Activated T-cell treated with anti-CD3 and anti-CD28 coated beads, Interleukin-2, amount 50 U/mL, for 48 hours (primary cell): Measurements from ENCODE around the gene TCP11L2.

Experiments used
- DNase-seq, 2 experiments: peaks; one replicate each; pipeline ENCODE4 v3.0.0-alpha.2; 2020

The TCP11L2 gene

DNA sequence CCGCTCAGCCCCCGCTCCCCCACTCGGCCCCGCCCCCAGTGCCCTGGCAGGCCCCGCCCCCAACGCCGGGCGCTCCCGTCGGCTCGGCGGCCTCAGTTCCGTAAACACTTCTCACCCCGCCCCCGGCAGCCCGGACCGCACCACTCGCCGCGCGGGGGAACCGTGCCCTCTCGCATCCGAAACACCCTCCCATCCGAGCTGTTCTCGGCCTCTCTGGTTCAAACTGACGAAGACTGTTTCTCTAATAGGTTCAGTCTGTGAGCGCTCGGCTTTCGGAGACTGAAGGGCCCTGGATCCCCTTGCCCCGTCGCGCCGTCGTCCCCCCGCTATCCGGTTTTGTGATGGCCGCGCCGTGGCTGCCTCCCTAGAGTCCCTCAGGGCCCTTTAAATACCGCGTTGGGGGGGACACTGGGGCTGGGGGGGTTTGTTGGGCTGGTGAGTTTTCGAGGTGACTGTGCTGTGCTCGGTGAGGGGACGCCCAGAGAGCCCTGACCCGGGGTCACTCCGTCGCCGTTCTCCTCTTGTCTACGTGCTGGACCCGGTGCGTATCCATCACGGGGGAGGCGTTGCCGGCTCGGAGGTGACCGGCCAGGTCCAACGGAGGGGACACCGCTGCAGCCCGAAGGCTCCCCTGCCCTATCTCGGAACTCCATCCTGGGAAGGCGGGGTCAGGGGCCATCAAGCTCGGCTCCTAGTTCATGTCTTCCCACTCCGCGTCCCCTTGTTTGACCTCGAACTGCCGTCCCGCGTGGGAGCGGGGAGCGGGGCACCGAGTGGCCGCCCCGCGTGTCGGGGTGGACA lies at the start of gene TCP11L2:
Gene TCP11L2, plus strand, starts transcription at position 333 of the 801 bp plus-strand sequence. CDS start 8,343 bp downstream, outside the sequence.
- peak; percentile 91 to 92 for DNase-seq

DNA sequence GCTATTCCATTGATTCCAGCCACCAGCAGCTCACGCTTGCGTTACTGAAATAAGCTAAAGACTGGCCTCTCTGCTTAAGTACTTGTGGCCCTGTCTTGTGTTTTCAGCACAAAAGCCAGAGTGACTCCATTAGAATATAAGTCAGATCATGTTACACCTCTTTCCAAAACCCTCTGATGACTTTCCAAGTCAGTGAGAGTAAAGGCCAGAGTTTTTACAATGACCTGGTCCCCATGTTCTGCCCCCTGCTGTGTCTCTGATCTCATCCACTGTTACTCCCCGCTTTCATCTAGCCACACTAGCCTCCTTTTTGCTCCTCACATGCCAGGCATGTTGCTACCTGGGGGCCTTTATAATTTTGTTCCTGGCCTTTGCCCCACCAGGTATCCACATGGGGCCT lies 47.8 kb upstream of the TCP11L2 start:
- no peak for DNase-seq

DNA sequence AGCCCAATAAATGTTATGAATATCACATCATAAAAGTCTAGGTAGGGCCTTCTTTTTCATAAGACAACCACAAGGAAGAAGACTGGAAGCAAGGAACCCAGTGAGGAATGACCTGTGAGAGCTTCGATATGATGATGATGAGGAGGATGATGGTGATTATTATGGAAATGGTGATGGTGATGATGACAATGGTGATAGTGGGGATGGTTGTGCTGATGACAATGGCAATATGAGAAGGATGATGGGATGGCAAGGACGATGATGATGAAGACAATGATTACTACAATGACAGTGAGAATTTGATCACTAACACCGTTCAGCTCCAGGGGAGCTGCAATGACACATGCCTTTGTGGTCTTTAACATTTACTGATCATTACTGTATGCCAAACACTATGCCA lies 47.0 kb upstream of the TCP11L2 start:
- no peak for DNase-seq

DNA sequence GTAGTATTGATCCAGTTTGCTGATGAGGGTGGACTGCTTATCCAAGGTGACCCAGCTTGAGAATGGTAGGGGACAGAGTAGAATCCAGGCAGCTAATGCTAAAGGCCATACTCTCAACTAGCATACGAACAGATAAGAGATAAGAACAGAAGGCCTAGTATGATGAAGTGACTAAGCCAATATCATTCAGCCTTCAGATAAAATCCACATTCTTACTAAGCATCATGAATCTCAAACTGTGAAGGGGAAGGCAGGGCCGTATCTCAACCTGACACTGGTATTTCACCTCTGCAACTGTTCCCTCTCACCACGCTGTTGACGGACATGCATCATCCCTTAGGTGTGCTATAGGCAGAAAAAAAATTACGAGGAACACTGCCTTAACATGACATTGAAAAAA lies 46.6 kb upstream of the TCP11L2 start:
- DNase-seq: no peak

DNA sequence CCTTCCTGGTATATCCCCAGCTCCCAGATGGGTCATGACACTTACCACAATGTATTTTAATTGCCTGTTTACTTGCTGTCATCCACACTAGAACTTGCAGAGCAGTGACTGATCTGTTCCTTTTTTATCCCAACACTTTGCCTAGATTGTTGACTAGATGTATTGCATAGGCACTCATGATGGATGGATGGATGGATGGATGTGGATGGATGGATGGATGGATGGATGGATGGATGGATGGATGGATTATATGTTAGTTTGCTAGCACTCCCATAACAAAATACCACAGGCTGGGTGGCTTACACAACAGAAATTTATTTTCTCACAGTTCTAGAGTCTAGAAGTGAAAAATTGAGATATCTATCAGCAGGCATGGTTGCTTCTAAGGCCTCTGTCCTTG lies 46.0 kb upstream of the TCP11L2 start:
- no peak for DNase-seq

DNA sequence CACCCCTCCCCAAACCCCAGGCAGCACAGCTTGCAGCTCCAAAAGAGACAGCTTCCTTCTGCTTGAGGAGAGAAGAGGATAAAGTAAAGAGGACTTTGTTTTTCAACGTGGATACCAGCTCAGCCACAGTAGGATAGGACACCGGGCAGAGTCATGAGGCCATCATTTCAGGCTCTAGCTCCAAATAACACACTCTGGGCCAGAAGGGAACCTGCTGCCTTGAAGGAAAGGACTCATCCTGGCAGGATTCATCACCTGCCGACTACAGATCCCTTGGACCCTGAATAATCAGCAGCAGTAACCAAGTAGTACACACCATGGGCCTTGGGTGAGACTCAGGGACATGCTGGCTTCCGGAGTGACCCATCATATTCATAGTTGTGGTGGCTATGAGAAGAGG lies 44.3 kb upstream of the TCP11L2 start:
- no peak for DNase-seq

DNA sequence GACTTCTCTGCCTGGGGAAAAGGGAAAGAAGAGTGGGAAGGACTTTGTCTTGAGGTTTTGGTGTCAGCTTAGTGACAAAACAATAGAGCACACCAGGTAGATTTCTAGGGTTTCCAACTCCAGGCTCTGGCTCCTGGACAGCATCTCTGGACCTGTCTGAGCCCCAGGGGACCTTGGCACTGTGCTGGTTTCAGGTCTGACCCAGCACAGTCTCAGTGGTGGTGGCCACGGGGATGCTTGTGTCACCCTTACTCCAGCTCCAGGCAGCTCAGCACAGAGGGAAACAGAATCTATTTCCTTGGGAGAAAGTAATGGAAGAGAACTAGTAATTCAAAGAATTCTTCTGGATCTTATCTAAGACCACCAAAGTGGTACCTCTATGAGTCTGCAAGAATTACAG lies 43.6 kb upstream of the TCP11L2 start:
- no peak for DNase-seq

DNA sequence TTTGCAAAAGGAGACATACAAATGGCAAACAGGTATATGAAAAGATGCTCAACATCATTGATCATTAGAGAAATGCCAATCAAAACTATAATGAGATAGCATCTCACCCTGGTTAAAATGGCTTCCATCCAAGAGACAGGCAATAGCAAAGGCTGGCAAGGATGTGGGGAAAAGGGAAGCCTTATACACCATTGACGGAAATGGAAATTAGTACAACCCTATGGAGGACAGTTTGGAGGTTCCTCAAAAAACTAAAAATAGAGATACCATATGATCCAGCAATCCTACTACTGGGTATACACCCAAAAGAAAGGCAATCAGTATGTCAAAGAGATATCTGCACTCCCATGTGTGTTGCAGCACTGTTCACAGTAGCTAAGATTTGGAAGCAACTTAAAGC lies 37.4 kb upstream of the TCP11L2 start:
- no peak for DNase-seq

DNA sequence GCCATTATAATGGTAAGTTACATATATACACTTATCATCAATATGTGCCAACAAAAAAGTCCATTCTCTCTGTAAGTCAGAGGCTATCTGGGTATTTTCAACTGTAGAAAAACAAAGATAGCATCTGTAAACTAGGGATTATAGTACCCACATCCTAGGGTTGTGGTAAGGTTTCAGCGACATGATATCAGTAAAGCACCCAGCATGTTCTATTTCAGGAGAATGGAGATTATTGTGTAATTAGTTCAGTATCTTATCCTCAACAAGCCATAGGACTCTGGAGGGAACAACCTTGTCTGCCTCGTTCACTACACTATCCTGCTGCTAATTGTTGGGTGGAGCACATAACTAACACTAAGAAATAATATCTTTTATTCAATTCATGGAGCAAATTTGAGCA lies 35.0 kb upstream of the TCP11L2 start:
- no peak for DNase-seq

DNA sequence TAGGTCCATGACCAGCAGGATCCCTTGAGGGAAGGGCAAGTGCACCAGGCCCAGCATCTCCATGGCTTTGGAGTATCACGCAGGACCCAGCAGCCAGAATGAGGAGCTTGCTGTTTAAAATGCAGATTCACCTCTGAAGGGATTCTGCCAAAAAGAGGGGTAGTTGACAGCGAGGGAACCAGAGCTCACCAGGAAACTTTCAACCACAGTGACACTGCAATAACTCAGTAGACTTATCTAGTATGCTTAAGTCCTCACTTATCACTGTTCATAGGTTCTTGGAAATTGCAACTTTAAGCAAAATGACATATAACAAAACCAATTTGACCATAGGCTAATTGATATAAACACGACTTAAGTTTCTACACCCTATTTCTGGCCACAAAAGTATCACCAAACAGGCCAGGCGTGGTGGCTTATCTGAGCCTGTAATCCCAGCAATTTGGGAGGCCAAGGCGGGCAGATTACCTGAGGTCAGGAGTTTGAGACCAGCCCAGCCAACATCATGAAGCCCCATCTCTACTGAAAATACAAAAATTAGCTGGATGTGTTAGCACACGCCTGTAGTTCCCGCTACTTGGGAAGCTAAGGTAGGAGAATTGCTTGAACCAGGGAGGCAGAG lies 33.3 kb upstream of the TCP11L2 start:
- DNase-seq: no peak

DNA sequence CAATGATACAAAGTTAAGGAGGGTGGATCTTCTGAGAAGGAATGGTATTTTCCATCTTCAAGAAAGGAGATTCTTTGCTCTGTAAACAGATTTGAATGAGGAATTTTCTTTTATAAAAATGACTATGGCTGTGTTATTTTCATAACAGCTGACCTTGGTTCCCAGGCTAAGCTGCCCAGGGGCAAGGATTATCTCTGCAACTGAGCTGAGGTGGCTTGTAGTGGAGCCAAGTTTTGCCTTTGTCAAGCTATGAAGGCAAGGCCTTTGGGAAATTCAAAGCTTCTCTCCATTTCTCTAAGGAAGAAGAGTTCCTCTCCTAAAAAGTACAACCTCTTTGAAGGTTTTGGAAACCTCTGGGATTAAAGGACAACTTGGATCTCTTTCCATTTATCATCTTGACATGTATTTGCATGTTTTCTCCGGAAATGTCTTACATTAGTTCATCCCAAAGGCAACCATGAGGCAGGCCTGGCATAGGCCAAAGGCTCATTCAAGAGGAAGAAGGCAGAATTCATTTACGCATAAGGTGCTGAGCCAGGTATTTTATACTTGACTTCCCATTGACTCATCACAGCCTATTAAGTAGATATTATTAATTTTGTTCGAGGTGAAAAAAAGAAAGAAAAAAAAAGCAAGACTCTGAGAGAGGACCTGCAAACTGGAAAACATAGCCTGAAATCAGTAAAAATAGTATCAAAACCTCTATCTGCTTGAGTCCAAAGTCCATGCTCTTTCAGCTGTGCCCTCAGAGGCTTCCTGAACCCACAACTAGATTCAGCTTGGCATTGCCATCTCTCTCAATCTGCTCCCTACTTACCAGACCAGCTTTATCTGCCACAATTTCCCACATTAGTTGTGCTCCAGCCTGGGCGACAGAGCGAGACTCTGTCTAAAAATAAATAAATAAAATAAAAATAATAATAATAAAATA lies 30.7 kb upstream of the TCP11L2 start:
- DNase-seq: no peak

DNA sequence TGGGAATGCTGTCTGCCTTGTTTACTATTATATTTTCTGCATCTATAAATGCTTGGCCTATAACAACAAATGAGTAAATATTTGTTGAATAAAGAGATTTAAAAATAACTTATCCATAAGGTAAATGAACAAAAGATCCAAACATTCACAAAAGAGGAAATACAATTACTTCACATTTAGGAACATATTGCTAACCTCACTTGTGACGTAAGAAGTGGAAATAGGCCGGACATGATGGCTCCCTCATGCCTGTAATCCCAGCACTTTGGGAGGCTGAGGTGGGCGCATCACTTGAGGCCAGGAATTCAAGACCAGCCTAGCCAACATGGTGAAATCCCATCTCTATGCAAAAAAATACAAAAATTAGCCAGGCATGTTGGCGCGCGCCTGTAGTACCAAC lies 29.0 kb upstream of the TCP11L2 start:
- DNase-seq: no peak

DNA sequence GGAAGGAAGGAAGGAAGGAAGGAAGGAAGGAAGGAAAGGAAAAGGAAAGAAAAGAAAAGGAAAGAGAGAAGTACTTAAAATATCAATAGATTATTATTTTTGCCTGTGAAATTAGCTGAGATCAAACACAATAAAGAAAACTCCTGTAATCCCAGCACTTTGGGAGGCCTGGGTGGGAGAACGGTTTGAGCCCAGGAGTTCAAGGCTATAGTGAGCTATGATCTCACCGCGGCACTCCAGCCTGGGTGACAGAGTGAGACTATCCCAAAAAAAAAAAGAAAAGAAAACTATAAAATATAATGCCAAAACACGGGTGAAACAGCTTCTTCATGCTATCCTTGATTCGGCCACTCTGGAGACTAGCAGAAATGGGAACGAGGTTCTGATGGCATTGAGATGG lies 28.5 kb upstream of the TCP11L2 start:
- no peak for DNase-seq

DNA sequence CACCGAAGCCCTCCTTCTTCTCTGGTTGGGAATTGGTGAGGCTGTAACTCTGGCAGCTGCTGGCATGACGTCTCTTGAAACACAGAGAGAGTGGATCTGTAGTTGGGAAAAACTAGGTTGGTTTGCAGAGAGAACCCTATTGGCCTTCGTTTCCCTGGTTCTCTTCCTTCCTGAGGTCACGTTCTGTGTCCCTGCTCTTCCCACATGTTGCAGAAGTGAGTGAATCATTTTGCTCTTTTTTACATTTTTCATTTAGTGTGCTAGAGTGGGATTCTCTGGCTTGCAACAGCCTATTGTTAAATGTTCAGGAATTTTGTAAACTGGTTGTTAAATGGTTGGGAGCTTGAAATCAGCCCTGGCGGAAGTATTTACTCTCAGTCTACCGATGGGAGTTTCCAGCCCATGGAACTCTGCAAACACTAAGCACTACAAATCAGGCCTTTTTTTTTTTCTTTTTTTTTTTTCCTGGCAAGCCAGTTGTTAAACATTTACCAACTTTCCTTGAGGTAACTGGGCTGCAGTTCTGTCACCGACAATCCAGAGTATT lies 27.9 kb upstream of the TCP11L2 start:
- no peak for DNase-seq

DNA sequence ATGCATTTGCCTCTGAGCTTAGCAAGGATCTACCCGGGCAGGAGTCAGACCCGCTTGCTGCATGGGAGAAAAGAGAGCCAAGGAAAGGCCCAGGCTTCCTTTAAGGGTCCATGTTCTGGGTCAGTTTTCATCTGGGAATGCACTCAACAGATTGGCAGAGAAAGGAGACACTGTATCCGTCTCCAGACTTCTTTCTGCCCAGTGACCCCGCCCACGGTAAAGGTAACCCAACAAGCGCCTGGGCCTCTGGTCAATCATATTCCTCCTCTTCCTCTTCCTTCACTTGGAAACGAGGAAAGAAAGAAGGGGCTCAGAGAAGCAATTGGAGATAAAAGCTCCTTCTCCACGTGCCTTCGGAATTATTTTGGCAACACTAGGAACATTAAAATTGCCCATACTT lies 27.1 kb upstream of the TCP11L2 start:
- no peak for DNase-seq

DNA sequence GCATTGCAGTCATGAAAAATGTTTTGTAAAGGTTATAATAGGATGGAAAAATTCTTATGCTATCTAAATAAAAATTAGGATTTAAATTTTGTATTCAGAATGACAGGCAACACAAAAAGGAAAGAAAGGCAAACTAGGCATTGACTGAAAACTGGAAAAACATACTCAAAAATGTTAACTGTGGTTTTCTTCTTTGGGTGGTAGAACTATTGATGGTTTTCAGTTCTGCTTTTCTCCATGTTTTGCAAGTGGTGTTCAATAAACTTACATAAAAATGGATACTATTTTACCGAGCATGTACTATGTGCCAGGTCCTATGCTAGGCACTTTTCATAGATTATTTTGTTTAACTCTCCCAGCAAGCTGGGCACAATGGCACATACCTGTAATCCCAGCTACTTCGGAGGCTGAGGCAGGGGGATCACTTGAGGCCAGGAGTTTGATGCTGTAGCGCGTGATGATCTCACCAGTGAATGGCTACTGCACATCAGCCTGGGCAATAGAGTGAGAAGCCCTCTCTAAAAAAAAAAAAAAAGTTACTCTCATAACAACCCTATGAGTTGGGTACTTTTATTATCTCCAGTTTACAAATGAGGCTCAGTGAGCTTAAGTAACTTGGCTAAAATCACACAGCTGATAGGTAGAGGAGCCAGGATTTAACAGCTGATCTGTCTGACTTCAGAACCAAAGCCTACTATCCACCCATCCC lies 26.3 kb upstream of the TCP11L2 start:
- no peak for DNase-seq

DNA sequence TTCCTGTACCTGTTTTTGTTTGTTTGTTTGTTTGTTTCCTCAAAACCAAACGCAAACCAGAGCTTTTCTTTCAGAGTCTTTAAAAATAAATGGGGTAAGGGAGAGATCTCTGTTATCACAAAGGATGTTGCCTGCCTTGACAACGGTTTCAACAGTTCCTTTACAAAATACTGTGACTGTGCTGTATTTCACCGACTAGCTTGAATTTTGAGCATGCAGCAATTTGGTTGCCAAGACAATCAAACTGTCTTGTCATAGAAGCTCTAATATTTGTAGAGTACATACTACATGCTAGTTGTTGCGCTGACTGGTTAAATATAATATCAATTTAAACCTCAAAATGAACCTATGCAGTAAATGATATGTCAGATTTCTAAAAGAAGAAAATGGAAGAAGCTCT lies 22.4 kb upstream of the TCP11L2 start:
- DNase-seq: no peak

DNA sequence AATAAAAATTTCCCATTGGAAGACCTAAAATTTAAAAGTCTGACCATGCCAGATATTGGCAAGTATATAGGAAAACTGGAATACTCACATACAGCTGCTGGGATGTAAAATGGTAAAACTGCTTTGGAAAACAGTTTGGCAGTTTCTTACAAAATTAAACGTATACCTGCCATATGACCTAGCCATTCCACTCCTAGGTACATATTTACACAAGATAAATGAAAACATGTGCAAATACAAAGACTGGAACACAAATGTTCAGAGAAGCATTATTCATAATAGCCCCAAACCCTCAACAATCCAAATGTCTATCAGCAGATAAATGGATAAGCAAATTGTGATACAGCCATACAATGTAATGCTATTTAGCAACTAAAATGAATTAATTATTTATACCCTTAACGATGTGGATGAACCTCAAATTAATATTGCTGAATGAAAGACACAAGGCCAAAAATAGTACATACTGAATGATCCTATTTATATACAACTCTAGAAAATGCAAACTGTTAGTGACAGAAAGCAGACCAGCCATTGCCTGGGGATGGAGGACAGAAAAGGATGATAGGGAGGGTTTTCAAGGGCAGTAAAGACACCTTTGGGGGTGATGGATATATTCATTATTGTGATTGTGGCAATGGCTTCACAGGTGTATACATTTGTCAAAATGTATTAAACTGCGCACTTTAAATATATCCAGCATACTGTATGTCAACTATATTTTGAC lies 21.3 kb upstream of the TCP11L2 start:
- no peak for DNase-seq

DNA sequence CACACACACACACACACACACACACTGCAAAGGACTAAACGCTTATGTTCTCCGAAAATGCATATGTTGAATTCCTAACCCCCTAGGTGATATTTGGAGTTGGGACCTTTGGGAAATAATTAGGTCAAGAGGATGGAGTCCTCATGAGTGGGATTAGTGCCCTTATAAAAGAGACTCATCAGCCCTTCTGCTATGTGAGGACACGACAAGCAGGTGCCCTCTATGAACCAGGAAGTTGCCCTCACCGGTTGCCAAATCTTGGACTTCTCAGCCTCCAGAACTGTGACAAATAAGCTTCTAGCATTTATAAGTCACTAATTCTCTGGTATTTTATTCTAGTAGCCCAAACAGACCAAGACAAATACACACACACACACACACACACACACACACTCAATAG lies 20.7 kb upstream of the TCP11L2 start:
- no peak for DNase-seq

DNA sequence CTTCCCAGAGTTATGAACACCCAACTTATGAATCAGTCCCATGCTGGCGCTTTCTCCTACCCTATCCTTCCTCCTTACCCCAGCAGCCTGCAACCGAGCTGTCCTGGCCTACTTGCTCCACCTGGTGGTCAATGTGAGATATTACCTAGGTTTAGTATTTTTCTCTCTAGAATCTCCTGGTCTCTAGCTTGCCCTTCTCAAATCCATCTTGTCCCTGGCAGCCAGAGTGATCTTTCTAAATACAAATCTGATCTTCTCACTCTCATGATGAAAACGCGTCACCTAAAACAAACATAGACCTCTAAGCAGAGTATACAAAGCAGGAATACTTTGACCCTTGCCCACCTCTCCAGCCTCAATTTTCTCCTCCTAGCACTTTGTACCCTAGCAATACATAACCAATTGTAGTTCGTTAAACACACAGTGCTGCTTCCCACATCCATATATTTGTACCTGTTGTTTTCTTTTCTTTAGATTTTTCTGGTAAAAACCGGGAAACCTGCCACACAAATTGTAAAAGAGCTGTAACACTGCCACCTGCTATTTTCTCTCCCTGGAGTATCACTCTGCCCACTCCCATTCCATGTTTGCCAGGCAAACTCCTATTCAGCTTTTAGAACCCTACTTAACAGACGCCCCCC lies 20.0 kb upstream of the TCP11L2 start:
- DNase-seq: peak; percentile 56 to 60

DNA sequence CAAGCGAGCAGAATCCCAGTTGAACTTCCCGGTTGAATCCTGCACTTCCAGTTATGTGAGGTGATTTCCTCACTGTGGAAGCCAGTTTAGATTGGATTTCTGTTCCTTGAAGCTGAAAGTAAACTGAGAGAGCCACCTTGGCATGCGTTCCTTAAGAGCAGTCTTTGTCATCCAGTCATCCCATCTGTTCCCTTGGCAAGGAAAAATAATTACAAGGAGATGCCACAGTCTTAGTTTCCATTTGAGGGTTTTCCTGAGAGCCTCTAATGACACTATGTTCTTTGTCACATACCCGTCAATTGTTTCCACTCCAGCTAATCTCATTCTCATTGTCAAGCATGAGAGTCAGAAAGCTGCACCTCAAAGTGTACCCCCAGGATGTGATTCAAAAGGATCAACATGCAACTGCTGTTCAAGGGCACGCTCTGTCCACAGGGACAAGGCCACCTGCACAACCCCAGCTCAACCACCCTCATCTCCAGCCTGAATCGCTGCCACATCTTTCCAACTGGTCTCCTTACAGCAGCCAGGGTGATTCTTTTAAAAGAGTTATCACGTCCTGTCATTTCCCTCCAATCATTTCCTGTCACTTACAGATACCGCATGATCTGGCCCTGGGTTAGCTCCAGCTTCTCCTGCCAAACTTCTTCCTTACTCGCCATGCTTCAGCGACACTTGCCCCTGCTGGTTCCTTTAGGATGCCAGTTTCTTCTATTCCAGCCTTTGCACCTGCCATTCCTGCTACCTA lies 18.0 kb upstream of the TCP11L2 start:
- DNase-seq: peak; percentile 27 to 28
